Measurements from ENCODE around the gene DYNLL2.
A peak's percentile ranks its signal among the peaks of the same experiment; 100 is the strongest.

Gene DYNLL2

DNA sequence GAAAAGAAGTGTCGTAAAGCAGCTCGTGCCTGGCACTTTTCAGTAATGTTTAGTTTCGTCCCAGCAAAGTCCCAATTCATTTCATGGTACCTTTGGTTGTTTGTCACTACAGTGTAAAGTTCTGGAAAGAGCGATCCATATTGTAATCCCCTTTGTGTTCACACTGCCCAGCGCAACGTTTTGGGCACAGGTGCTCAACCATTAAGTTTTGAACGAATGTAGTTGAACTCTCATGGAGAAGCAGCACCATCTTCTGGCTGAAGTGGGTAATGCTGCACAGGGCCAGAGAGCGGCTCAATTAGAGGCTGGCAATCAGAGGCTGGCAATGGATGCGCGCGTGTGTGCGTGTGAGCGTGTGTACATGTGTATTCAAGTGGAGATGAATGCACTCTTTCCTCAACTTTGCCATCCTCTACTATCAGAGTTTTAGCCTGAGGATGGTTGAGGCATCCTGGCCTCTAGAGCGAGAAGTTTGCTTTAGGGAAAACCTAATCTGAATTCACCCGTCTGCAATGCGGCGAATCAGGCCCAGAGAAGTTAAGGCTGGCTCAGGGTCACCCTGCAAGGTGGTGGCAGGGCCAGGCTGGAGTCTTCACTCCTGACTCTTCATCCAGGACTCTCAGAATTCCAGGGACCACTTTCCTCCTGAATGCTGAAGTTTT, 29.9 kb downstream of the DYNLL2 start:
- Histone ChIP-seq H3K9ac (ENCODE audit: low read depth, low read length, poor library complexity, severe bottlenecking) (no peak overlapping the region), H3K27me3 (ENCODE audit: insufficient read depth, low read length, poor library complexity, severe bottlenecking) (no peaks in the 10 kb centered on the region), H3F3A (ENCODE audit: low read depth) (no peaks in the 10 kb centered on the region), H3K9me2 (replicated peaks; ENCODE audit: low read depth, low read length) (no peaks in the 10 kb centered on the region), H3K4me2 (ENCODE audit: low read depth, low read length, poor library complexity, severe bottlenecking) (peak overlapping the region; percentile 16), H3K36me3 (ENCODE audit: insufficient read depth, low read length) (no peaks in the 10 kb centered on the region), H3K79me2 (ENCODE audit: insufficient read depth, low read length) (no peaks in the 10 kb centered on the region), H4K20me1 (ENCODE audit: insufficient read depth, low read length, poor library complexity, severe bottlenecking) (no peaks in the 10 kb centered on the region), H3K4me1 (ENCODE audit: insufficient read depth, low read length, poor library complexity, severe bottlenecking) (no peaks in the 10 kb centered on the region), H3K9me3 (ENCODE audit: insufficient read depth, low read depth, low read length) (no peaks in the 10 kb centered on the region), H3K4me3 (ENCODE audit: low read length, poor library complexity, severe bottlenecking) (no peak overlapping the region), H2AFZ (ENCODE audit: low read length) (no peak overlapping the region)
- no peak for TF ChIP-seq EZH2phosphoT487 (IDR thresholded peaks at IDR 0.05; ENCODE audit: borderline replicate concordance)
- TF ChIP-seq, protein P1, sequence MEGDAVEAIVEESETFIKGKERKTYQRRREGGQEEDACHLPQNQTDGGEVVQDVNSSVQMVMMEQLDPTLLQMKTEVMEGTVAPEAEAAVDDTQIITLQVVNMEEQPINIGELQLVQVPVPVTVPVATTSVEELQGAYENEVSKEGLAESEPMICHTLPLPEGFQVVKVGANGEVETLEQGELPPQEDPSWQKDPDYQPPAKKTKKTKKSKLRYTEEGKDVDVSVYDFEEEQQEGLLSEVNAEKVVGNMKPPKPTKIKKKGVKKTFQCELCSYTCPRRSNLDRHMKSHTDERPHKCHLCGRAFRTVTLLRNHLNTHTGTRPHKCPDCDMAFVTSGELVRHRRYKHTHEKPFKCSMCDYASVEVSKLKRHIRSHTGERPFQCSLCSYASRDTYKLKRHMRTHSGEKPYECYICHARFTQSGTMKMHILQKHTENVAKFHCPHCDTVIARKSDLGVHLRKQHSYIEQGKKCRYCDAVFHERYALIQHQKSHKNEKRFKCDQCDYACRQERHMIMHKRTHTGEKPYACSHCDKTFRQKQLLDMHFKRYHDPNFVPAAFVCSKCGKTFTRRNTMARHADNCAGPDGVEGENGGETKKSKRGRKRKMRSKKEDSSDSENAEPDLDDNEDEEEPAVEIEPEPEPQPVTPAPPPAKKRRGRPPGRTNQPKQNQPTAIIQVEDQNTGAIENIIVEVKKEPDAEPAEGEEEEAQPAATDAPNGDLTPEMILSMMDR (conservative IDR thresholded peaks at IDR 0.05; ENCODE audit: low read length): peak; percentile 96

DNA sequence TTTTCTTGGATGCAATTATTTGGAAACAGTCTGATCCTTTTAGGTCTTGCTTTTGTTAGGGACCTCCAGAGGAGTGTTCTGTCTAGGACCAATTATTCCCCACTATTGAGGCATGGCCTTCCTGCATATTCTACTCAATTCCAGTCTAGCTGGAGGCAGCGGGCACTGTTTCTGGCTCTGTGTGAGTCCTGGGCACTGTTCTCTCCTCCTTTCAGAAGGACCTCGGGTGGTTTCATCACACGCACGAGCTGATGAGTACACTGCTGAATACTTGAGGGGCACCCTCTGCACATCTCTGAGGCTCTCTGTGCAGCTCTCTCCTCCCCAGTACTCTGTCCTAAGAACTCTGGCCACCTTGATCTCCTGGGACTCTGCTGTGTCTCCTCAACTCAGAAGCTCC, 30.7 kb downstream of the DYNLL2 start:
- Histone ChIP-seq H3K9ac (ENCODE audit: low read depth, low read length, poor library complexity, severe bottlenecking) (no peak overlapping the region), H3K4me2 (ENCODE audit: low read depth, low read length, poor library complexity, severe bottlenecking) (no peak overlapping the region), H3K4me3 (ENCODE audit: low read length, poor library complexity, severe bottlenecking) (no peak overlapping the region), H3K27me3 (ENCODE audit: insufficient read depth, low read length, poor library complexity, severe bottlenecking) (no peaks in the 10 kb centered on the region), H3F3A (ENCODE audit: low read depth) (no peaks in the 10 kb centered on the region), H3K9me3 (ENCODE audit: insufficient read depth, low read depth, low read length) (no peaks in the 10 kb centered on the region), H3K36me3 (ENCODE audit: insufficient read depth, low read length) (no peaks in the 10 kb centered on the region), H3K9me2 (replicated peaks; ENCODE audit: low read depth, low read length) (no peaks in the 10 kb centered on the region), H4K20me1 (ENCODE audit: insufficient read depth, low read length, poor library complexity, severe bottlenecking) (no peaks in the 10 kb centered on the region), H3K79me2 (ENCODE audit: insufficient read depth, low read length) (no peaks in the 10 kb centered on the region), H2AFZ (ENCODE audit: low read length) (no peak overlapping the region), H3K4me1 (ENCODE audit: insufficient read depth, low read length, poor library complexity, severe bottlenecking) (no peaks in the 10 kb centered on the region)
- TF ChIP-seq, protein P1 (conservative IDR thresholded peaks at IDR 0.05; ENCODE audit: low read length): no peak
- no peak for TF ChIP-seq EZH2phosphoT487 (IDR thresholded peaks at IDR 0.05; ENCODE audit: borderline replicate concordance)

DNA sequence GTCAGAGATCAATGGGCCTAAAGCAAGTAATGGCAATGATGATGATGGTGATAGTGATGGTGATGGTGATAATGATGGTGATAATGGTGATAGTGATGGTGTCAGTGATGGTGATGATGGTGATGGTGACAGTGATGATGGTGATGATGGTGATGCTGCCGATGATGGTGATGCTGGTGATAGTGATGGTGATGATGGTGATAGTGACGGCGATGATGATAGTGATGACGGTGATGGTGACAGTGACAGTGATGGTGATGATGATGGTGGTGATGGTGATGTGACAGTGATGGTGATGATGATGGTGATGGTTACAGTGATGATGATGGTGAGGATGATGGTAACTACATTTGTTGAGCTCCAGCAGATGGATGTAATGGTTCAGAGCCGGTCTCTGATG, 34.2 kb downstream of the DYNLL2 start:
- no peak overlapping the region for H3K9ac ChIP-seq (ENCODE audit: low read depth, low read length, poor library complexity, severe bottlenecking)
- no peaks in the 10 kb centered on the region for H3K9me3 ChIP-seq (ENCODE audit: insufficient read depth, low read depth, low read length)
- H3K79me2 ChIP-seq (ENCODE audit: insufficient read depth, low read length): no peaks in the 10 kb centered on the region
- H2AFZ ChIP-seq (ENCODE audit: low read length): no peak overlapping the region
- no peaks in the 10 kb centered on the region for H3K36me3 ChIP-seq (ENCODE audit: insufficient read depth, low read length)
- H3K4me2 ChIP-seq (ENCODE audit: low read depth, low read length, poor library complexity, severe bottlenecking): no peak overlapping the region
- H3K27me3 ChIP-seq (ENCODE audit: insufficient read depth, low read length, poor library complexity, severe bottlenecking): no peaks in the 10 kb centered on the region
- no peak overlapping the region for H3K4me3 ChIP-seq (ENCODE audit: low read length, poor library complexity, severe bottlenecking)
- no peaks in the 10 kb centered on the region for H3K4me1 ChIP-seq (ENCODE audit: insufficient read depth, low read length, poor library complexity, severe bottlenecking)
- H3K9me2 ChIP-seq (replicated peaks; ENCODE audit: low read depth, low read length): no peaks in the 10 kb centered on the region
- no peaks in the 10 kb centered on the region for H3F3A ChIP-seq (ENCODE audit: low read depth)
- no peaks in the 10 kb centered on the region for H4K20me1 ChIP-seq (ENCODE audit: insufficient read depth, low read length, poor library complexity, severe bottlenecking)
- no peak for TF ChIP-seq EZH2phosphoT487 (IDR thresholded peaks at IDR 0.05; ENCODE audit: borderline replicate concordance)
- TF ChIP-seq, protein P1 (conservative IDR thresholded peaks at IDR 0.05; ENCODE audit: low read length): no peak

All from Loucy (cell line).